ENCODE data around the gene DGLUCY. TPM values are rescaled to one million over a fixed set of nuclear protein-coding genes. Genes with fewer than 3 reads are reported as not detected.

The DGLUCY gene
- total and polyA plus RNA-seq, 4 donors = 29.0 to 74.3 (median 52.1) TPM

DNA sequence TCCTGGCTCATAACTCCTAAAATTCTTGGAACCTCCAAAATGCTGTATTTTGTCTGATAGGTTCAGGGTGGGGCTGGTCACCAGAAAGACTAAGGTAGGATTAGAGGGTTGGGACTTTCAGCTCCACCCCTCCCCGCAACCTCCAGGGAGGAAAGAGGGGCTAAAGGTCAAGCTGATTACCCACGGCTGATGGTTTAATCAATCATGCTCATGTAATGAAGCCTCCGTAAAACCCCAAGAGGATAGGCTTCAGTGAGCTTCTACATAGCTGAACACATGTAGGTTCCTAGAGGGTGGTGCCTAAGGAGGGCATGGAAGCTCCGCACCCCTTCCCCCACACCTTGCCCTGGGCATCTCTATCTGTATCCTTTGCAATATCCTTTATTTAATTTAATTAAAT lies 60.0 kb downstream of the DGLUCY start:
- DNase-seq (no peak), ATAC-seq (ENCODE audit: insufficient read depth, low FRiP score) (no peak)
- no peaks in the 10 kb centered on the region for H3K27me3 ChIP-seq (ENCODE audit: control insufficient read depth in 3 of 3, insufficient read depth in 3 of 3, low read length in 2 of 3)
- no peak overlapping the region for H3K9ac ChIP-seq (ENCODE audit: insufficient read depth in 1 of 2, low read length in 2 of 2)
- WGBS, 2 donors = 75 to 97% methylated on average over 4 of the region's 4 CpGs
- peaks cover 5 to 33% (median 14%) of the 10 kb centered on the region in 4 donors for H3K36me3 ChIP-seq (ENCODE audit: control insufficient read depth in 4 of 4, insufficient read depth in 4 of 4, low read length in 4 of 4)
- no peak overlapping the region for H3K4me3 ChIP-seq
- TF ChIP-seq, protein P1, sequence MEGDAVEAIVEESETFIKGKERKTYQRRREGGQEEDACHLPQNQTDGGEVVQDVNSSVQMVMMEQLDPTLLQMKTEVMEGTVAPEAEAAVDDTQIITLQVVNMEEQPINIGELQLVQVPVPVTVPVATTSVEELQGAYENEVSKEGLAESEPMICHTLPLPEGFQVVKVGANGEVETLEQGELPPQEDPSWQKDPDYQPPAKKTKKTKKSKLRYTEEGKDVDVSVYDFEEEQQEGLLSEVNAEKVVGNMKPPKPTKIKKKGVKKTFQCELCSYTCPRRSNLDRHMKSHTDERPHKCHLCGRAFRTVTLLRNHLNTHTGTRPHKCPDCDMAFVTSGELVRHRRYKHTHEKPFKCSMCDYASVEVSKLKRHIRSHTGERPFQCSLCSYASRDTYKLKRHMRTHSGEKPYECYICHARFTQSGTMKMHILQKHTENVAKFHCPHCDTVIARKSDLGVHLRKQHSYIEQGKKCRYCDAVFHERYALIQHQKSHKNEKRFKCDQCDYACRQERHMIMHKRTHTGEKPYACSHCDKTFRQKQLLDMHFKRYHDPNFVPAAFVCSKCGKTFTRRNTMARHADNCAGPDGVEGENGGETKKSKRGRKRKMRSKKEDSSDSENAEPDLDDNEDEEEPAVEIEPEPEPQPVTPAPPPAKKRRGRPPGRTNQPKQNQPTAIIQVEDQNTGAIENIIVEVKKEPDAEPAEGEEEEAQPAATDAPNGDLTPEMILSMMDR (IDR thresholded peaks at IDR 0.05; ENCODE audit: control extremely low read depth, extremely low read depth) = no peak
- H3K9me3 ChIP-seq (ENCODE audit: control insufficient read depth in 4 of 4, insufficient read depth in 3 of 4, low read length in 3 of 4) = no peaks in the 10 kb centered on the region
- H3K27ac ChIP-seq (ENCODE audit: low read depth in 1 of 2, low read length in 1 of 2) = no peak overlapping the region
- peaks cover 0 to 15% (median 9%) of the 10 kb centered on the region in 5 donors for H3K4me1 ChIP-seq (ENCODE audit: control insufficient read depth in 5 of 5, insufficient read depth in 5 of 5, low read length in 5 of 5)

DNA sequence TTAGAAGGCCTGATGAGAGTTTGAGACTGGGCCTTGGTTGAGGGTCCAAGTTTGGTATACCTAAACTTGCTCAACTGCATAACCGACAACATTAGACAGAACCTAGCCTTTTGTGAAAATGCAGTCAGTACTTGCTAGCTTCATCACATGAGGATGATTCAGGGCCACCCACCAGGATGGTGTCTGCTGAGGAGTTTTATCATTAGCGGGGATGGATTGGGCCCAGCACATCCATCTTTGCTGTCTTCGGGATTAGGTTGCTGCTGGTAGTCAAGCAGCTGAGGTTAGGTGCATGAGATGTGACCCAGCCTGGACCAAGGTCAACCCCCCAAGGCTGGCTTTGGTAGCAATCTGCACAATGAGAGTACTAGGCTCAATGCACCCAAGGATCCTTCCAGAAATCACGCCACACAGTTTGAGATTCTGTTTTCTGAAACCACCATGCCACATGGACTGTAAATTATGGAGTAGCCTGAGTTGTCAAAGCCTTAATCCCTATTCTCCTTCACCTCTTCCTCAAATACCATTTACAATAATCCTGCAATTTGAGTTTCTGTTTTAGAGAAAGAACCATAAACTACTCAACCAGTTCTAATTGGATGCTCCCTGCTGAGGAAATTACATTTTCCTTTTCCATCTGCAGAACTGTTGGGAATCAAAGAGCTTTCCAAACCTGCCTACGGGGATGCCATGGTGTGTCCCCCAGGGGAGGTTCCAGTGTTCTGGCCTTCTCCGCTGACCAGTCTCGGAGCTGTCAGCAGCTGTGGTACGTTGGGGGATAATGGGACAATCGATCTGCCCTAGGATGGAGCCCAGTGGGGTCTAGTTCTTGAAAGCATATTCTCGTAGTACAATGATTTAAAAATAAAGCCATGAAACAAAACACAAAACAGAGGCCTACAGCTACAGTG lies 61.7 kb downstream of the DGLUCY start:
- Histone ChIP-seq H3K27me3 (ENCODE audit: control insufficient read depth in 3 of 3, insufficient read depth in 3 of 3, low read length in 2 of 3) (no peaks in the 10 kb centered on the region), H3K9me3 (ENCODE audit: control insufficient read depth in 4 of 4, insufficient read depth in 3 of 4, low read length in 3 of 4) (no peaks in the 10 kb centered on the region), H3K4me1 (ENCODE audit: control insufficient read depth in 5 of 5, insufficient read depth in 5 of 5, low read length in 5 of 5) (peaks cover 0 to 9% (median 6%) of the 10 kb centered on the region in 5 donors), H3K36me3 (ENCODE audit: control insufficient read depth in 4 of 4, insufficient read depth in 4 of 4, low read length in 4 of 4) (peaks cover 5 to 22% (median 9%) of the 10 kb centered on the region in 4 donors), H3K4me3 (no peak overlapping the region), H3K9ac (ENCODE audit: insufficient read depth in 1 of 2, low read length in 2 of 2) (no peak overlapping the region), H3K27ac (ENCODE audit: low read depth in 1 of 2, low read length in 1 of 2) (no peak overlapping the region)
- ATAC-seq (ENCODE audit: insufficient read depth, low FRiP score) (no peak), DNase-seq (no peak)
- TF ChIP-seq, protein P1 (IDR thresholded peaks at IDR 0.05; ENCODE audit: control extremely low read depth, extremely low read depth) = no peak
- 96 to 97% methylated on average over 10 of the region's 10 CpGs for WGBS, 2 donors

DNA sequence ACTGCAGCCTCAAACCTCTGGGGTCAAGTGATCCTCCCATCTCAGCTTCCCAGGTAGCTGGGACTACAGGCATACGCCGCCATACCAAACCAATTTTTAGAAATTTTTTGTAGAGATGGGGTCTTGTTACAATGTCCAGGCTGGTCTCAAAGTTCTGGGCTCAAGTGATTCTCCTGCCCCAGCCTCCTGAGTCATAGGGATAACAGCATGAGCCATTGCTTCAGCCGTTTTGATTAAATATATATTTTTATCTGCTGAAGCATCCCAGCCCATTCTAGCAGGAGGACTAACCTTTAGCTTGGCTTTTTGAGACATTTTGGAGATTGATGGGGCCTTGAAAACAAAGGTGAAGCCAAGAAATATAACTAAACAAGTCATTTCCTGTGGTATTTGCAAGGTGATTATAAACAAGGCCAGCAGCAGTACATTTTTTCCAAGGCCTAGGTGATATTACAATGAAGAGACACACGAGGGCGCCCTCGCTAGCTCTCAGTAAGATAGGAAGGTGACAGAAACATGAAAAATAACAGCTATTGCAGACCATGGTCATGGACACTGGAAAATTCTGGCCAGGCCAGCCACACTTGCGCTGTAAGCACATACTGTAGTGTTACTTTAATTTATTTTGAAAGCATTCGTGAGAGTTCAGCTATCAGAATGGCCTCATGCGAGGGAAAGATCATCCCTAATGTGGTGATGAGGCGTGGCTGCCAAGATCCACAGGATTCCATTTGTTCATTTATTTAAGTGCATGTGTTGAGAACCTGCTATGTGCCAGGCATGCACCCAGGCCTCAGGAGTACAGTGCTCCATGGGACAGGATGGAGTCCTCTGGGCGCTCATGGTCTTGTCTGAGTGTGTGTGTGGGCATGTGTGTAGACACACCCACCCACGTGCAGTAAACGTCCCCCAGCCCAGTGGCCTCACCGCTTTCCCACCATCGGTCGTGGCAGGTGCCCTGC lies 63.5 kb downstream of the DGLUCY start:
- no peaks in the 10 kb centered on the region for H3K9me3 ChIP-seq (ENCODE audit: control insufficient read depth in 4 of 4, insufficient read depth in 3 of 4, low read length in 3 of 4)
- peaks cover 5 to 20% (median 16%) of the 10 kb centered on the region in 4 donors for H3K36me3 ChIP-seq (ENCODE audit: control insufficient read depth in 4 of 4, insufficient read depth in 4 of 4, low read length in 4 of 4)
- ATAC-seq (ENCODE audit: insufficient read depth, low FRiP score) (peak; percentile 62), DNase-seq (peak; percentile 39 to 65 (median 59))
- 74 to 75% methylated on average over 16 of the region's 16 CpGs for WGBS, 2 donors
- TF ChIP-seq, protein P1 (IDR thresholded peaks at IDR 0.05; ENCODE audit: control extremely low read depth, extremely low read depth) = peak; percentile 65
- no peaks in the 10 kb centered on the region for H3K27me3 ChIP-seq (ENCODE audit: control insufficient read depth in 3 of 3, insufficient read depth in 3 of 3, low read length in 2 of 3)
- no peak overlapping the region for H3K27ac ChIP-seq (ENCODE audit: low read depth in 1 of 2, low read length in 1 of 2)
- no peak overlapping the region for H3K9ac ChIP-seq (ENCODE audit: insufficient read depth in 1 of 2, low read length in 2 of 2)
- no peak overlapping the region for H3K4me3 ChIP-seq
- peaks cover 0 to 2% (median 0%) of the 10 kb centered on the region in 5 donors for H3K4me1 ChIP-seq (ENCODE audit: control insufficient read depth in 5 of 5, insufficient read depth in 5 of 5, low read length in 5 of 5)

Data from lung (tissue), 12 donors.